Natural killer cell (primary cell): Measurements from ENCODE around the gene ZDHHC20. TPM values are rescaled to one million over a fixed set of nuclear protein-coding genes. Genes with fewer than 3 reads are reported as not detected.
A peak's percentile ranks its signal among the peaks of the same experiment; 100 is the strongest.

ENCODE experiments used
- ATAC-seq, 3 donors: fragments of 150-1000 bp in 2 of 3; fragments of 200-7000 bp in 1 of 3; cut with Tn5 transposase; 1 replicate in 1 of 3; 2 replicates in 2 of 3; pipeline ENCODE4 v1.10.0; 2021; ENCODE audit warnings: mild to moderate bottlenecking in 2 of 3, moderate library complexity in 2 of 3
- DNase-seq, 2 donors: peaks; one replicate each; pipeline versions ENCODE4 v3.0.0 to v3.0.0-alpha.2; 2013 to 2021; ENCODE audit warnings: mixed read lengths in 1 of 2
- H3K27ac ChIP-seq: one replicate; pipeline ENCODE4 v1.5.1; 2013; ENCODE audit warnings: mild to moderate bottlenecking, low read length
- H3K27me3 ChIP-seq: one replicate; pipeline ENCODE4 v1.6.1; 2013; ENCODE audit warnings: low read length; ENCODE audit not compliant: control insufficient read depth, insufficient read depth
- H3K36me3 ChIP-seq: one replicate; pipeline ENCODE4 v1.6.1; 2013; ENCODE audit warnings: low read length; ENCODE audit not compliant: control insufficient read depth, insufficient read depth
- H3K4me1 ChIP-seq: one replicate; pipeline ENCODE4 v1.6.1; 2013; ENCODE audit warnings: low read length; ENCODE audit not compliant: control insufficient read depth, insufficient read depth
- H3K4me3 ChIP-seq: one replicate; pipeline ENCODE4 v1.5.1; 2013; ENCODE audit warnings: low read length
- H3K9me3 ChIP-seq: one replicate; pipeline ENCODE4 v1.6.1; 2013; ENCODE audit warnings: low read length; ENCODE audit not compliant: control insufficient read depth, insufficient read depth
- H3K27ac Mint-ChIP-seq, 2 donors: one replicate each; pipeline ENCODE4 v1.8.0; 2022; ENCODE audit warnings: mild to moderate bottlenecking in 2 of 2, mixed read lengths in 2 of 2, moderate library complexity in 1 of 2
- H3K27me3 Mint-ChIP-seq, 2 donors: one replicate each; pipeline ENCODE4 v1.8.0; 2022; ENCODE audit warnings: low read depth in 2 of 2, mixed read lengths in 2 of 2
- H3K36me3 Mint-ChIP-seq: one replicate; pipeline ENCODE4 v1.8.0; 2022; ENCODE audit warnings: mixed read lengths
- H3K4me1 Mint-ChIP-seq, 2 donors: one replicate each; pipeline ENCODE4 v1.8.0; 2022; ENCODE audit warnings: mixed read lengths in 2 of 2
- H3K4me3 Mint-ChIP-seq: one replicate; pipeline ENCODE4 v1.8.0; 2022; ENCODE audit warnings: mild to moderate bottlenecking, moderate library complexity, mixed read lengths
- H3K9me3 Mint-ChIP-seq, 2 donors: one replicate each; pipeline ENCODE4 v1.8.0; 2022; ENCODE audit warnings: mixed read lengths in 2 of 2
- CTCF ChIP-seq: fragments of 200-600 bp; IDR thresholded peaks from one replicate; pipeline ENCODE4 v1.8.0; 2022; ENCODE audit warnings: antibody characterized with exemption
- WGBS: methylation state at CpG from one replicate; pipeline ENCODE4 v1.1.7; 2013; ENCODE audit warnings: missing lambda C conversion rate; ENCODE audit not compliant: insufficient coverage; 5-methylcytosine and 5-hydroxymethylcytosine counted together
- intact Hi-C: fragments of 100-400 bp; cut with micrococcal nuclease; formaldehyde crosslinking; loops from one replicate; pipeline ENCODE4 v1.14.2; 2022
- total RNA-seq, 4 donors: library from RNA; stranded (reverse); fragments of 120-200 nt in 1 of 4; gene quantifications; one replicate each; pipeline versions ENCODE4 v1.2.3 to v1.2.4, GENCODE V29; 2013 to 2022

Gene ZDHHC20
- total RNA-seq, 3 donors from 2014 or later (not counting 1 experiment from before 2014, with no cell fraction given) = 85.1 to 116 (median 93.4) TPM

- H3K27ac ChIP-seq = no peak overlapping the region
- Mint-ChIP-seq H3K27ac (no peak overlapping the region), H3K4me1 (peaks cover 15 to 20% of the 10 kb centered on the region in 2 donors), H3K27me3 (no peaks in the 10 kb centered on the region), H3K36me3 (no peaks in the 10 kb centered on the region), H3K9me3 (no peaks in the 10 kb centered on the region), H3K4me3 (no peak overlapping the region)
- no peak overlapping the region for H3K4me3 ChIP-seq
- no peaks in the 10 kb centered on the region for H3K36me3 ChIP-seq
- H3K4me1 ChIP-seq = peaks cover 18% of the 10 kb centered on the region
- no peak for TF ChIP-seq CTCF
- intact Hi-C loops = no loop called here
- 91% methylated on average over 6 of the region's 6 CpGs for WGBS
- no peaks in the 10 kb centered on the region for H3K27me3 ChIP-seq
- no peak for ATAC-seq
- no peaks in the 10 kb centered on the region for H3K9me3 ChIP-seq
- no peak for DNase-seq
These were observed 110.5 kb downstream of the ZDHHC20 start for GRCh38 chr13:21348488-21349120.

GRCh38 chr13:21347753-21348318 lies 111.3 kb downstream of the ZDHHC20 start:
- Mint-ChIP-seq H3K27me3 (no peaks in the 10 kb centered on the region), H3K4me1 (peaks cover 17 to 23% of the 10 kb centered on the region in 2 donors), H3K4me3 (no peak overlapping the region), H3K36me3 (no peaks in the 10 kb centered on the region), H3K27ac (no peak overlapping the region), H3K9me3 (no peaks in the 10 kb centered on the region)
- intact Hi-C loops = no loop called here
- no peaks in the 10 kb centered on the region for H3K36me3 ChIP-seq
- H3K9me3 ChIP-seq = no peaks in the 10 kb centered on the region
- DNase-seq = no peak
- H3K27ac ChIP-seq = no peak overlapping the region
- no peaks in the 10 kb centered on the region for H3K27me3 ChIP-seq
- H3K4me3 ChIP-seq = no peak overlapping the region
- peaks cover 24% of the 10 kb centered on the region for H3K4me1 ChIP-seq
- 87% methylated on average over 9 of the region's 10 CpGs for WGBS
- TF ChIP-seq CTCF = no peak
- no peak for ATAC-seq

GRCh38 chr13:21344662-21345176 lies 114.4 kb downstream of the ZDHHC20 start:
- H3K36me3 Mint-ChIP-seq = no peaks in the 10 kb centered on the region
- no peaks in the 10 kb centered on the region for H3K9me3 Mint-ChIP-seq
- peaks cover 27% of the 10 kb centered on the region for H3K4me1 ChIP-seq
- intact Hi-C loops = no loop called here
- DNase-seq (peak in 1 of 2 donors; percentile 67), ATAC-seq (peak; percentile 71 to 78 (median 75))
- H3K27ac ChIP-seq = peak overlapping the region; percentile 51
- peak overlapping the region; percentile 85 to 90 for H3K27ac Mint-ChIP-seq
- H3K27me3 Mint-ChIP-seq = no peaks in the 10 kb centered on the region
- H3K9me3 ChIP-seq = no peaks in the 10 kb centered on the region
- no peak overlapping the region for H3K4me3 ChIP-seq
- peak overlapping the region; percentile 72 for H3K4me3 Mint-ChIP-seq
- WGBS = 24% methylated on average over 9 of the region's 9 CpGs
- H3K27me3 ChIP-seq = no peaks in the 10 kb centered on the region
- peaks cover 17 to 23% of the 10 kb centered on the region in 2 donors for H3K4me1 Mint-ChIP-seq
- TF ChIP-seq CTCF = no peak
- no peaks in the 10 kb centered on the region for H3K36me3 ChIP-seq
